Measurements from ENCODE around the gene AK5. TPM values are rescaled to one million over a fixed set of nuclear protein-coding genes. Genes with fewer than 3 reads are reported as not detected.

AK5 gene
- polyA plus RNA-seq, 3 donors, result 3.2 to 6.2 (median 4.4) TPM

DNA sequence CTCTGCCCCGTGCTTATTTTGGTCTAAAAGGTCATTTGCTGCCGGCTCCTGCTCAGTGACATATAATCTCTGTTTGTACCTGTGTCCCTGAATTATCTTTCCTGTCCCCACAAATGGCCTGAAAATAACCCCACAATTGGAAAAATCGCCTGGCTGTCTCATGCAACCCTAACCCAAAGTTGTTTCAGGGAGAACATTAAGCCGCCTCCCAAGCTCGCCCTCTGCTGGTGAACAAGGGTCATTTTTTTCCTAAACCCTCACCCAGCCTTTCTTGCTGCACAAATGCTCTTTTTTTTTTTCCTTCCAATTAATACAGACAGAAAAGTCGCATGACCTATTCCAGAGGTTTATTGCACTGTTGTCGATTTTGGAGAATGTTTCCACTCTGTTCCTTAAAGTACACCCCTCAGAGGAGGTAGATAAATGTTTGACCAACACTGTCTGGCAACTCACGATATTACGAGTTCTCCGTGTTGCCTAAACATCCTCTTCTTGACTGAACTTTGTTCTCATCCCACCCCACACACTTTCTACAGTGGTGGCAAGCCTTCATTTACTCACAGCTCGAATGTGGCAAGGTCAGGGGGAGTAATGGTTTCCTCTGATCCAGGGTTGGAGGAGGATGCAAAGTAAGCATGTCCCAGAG is 252.0 kb downstream of the AK5 start:
- peak in 1 of 3 donors; percentile 41 for DNase-seq (ENCODE audit: low read depth in 3 of 3, low spot score in 2 of 3)

DNA sequence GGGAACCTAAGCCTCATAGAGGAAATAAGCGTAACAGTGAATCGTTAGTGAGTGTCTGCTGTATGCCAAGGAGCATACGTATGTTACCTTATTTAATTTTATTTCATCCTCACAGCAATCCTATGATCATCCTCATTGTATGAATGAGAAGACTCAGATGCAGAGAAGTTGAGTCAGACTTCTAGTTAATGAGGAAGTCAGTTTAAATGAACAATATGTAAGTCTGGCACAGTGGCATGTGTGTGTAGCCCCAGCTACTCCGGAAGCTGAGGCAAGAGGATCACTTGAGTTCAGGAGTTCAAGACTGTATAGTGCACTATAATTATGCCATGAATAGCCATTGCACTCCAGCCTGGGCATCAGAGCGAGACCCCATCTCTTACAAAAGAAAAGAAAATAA is 252.6 kb downstream of the AK5 start:
- no peak for DNase-seq (ENCODE audit: low read depth in 3 of 3, low spot score in 2 of 3)

DNA sequence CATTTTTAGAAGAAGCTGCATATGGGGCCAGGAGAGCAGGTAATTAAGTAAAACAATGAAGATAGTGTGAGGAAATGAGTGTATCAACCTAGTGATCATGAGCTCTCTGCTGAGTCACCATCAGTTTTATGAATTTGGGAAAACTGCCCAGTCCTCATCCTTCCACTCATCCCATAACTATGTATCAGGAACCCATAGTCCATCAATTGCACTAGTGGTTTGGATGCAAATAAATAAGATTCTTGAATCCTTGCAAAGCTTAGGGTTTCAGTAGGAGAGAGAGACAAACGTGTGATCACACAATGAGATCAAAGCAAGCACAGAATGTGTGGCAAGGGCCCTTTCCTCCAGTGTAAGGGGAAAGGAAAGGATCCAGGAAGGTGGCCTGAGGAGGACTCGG is 255.0 kb downstream of the AK5 start:
- no peak for DNase-seq (ENCODE audit: low read depth in 3 of 3, low spot score in 2 of 3)

DNA sequence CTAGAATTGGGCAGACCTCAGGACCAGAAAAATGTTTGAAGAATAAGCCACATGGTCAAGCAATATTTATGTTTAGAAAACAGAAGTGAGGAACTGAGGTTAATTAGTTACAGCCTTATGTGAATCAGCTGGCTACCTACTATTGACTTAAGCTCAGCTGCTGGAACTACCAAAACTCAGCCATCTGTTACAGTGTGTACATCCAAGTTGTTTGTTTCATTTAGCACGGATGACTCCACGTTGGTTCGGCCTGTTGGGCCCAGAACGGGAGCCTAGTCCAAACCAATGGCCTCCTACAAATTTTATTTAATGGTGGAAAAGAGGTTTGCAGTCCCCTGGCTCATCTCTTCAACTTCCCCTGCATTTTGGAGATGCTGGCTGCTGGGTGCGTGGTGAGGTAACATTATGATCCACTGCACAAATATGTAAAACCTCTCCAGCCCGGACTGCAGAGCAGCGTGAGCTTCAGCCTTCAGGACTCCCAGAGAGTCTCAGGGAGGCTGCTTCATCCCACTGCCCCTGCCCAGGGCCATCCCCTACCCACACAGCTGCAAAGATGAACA is 257.2 kb downstream of the AK5 start:
- DNase-seq (ENCODE audit: low read depth in 3 of 3, low spot score in 2 of 3), result peak in 1 of 3 donors; percentile 5

DNA sequence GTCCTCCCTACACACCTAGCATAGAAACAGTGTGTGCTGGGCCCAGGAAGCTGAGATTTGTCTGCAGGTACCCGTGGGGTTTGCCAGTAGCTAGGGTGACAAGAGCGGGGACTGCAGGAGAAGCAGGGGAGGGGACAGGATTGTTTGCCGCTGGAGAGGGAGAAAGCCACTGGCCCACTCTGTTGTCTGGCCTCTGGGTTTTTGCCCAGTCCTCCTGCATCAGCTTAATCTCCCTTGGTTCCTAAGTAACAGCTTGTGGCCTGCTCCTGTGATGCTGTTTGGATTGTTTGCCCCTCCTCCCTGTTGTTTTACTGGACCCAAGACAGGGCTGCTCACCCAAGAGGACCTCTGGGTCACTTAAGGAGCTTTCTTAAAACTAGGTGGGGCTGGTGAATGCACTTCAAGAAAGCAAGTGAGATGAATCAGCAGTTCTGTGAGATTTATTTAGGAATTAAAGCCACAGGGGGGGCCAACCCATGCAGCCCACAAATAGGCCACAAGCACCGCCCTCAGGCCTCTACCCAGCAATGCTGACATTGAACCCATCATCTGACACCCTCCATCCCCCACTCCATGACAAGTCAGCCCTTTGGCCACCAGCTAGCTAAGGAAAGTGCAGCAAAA is 257.8 kb downstream of the AK5 start:
- DNase-seq (ENCODE audit: low read depth in 3 of 3, low spot score in 2 of 3), result no peak

DNA sequence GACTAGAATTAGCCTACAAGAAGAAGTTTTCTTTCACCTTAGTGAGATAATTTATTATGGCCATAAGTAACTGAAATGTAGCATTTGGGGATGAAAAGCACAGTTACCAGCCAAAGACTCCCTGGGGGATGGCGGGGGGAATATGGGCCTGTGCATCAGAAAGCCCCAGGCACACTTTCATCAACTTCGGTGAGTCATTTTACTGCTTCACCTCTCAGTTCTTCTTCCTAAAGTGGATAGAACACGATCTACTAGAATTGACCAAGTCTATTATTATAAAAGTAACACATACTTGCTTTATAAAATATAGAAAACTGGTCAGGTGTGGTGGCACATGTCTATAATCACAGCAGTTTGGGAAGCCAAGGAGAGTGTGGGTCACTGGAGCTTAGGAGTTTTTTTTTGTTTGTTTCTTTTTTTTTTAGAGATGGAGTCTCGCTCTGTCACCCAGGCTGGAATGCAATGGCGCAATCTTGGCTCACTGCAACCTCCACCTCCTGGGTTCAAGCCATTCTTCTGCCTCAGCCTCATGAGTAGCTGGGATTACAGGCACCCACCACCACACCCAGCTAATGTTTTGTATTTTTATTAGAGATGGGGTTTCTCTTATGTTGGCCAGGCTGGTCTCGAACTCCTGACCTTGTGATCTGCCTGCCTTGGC is 258.8 kb downstream of the AK5 start:
- no peak for DNase-seq (ENCODE audit: low read depth in 3 of 3, low spot score in 2 of 3)

DNA sequence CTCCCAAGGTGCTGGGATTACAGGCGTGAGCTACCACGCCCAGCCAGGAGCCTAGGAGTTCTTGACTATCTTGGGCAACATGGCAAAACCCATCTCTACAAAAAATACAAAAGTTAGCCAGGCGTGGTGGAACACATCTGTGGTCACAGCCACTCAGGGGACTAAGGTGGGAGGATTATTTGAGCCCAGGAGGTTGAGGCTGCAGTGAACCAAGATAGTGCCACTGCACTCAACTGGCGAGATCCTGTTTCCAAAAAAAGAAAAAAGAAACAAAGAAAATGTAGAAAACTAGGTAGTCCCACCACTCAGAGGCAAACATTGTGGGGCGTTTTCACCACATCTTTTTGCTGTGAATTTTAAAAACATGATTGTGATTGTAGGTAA is 259.3 kb downstream of the AK5 start:
- no peak for DNase-seq (ENCODE audit: low read depth in 3 of 3, low spot score in 2 of 3)

DNA sequence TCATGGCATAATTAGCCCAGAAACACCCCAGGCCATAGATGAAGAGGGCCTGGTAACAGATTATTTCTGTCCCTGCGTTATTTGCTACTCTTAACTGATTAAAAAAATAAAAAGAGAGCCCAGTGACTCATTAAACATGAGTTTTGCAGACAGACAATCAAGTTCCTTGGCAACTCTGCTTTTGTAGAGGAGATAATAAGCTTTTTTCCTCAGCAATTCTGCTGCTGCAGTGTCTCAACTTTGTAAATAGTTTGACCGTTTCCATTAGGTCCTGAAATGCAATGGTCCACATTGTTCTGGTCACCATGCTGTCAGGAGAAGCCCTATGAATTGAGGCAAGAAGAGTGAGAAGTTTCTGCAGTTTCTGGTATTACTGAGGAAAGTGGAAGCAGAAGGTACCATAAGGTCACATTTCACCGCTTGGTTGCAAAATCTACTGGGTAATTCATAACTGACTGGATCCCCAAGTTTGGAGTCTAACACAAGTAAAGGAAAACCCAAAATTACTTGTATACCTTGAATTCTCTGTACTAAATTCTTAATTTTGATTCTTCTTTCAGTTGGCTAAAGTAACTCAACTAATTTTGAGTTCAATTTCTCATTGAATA is 261.1 kb downstream of the AK5 start:
- DNase-seq (ENCODE audit: low read depth in 3 of 3, low spot score in 2 of 3), result no peak

DNA sequence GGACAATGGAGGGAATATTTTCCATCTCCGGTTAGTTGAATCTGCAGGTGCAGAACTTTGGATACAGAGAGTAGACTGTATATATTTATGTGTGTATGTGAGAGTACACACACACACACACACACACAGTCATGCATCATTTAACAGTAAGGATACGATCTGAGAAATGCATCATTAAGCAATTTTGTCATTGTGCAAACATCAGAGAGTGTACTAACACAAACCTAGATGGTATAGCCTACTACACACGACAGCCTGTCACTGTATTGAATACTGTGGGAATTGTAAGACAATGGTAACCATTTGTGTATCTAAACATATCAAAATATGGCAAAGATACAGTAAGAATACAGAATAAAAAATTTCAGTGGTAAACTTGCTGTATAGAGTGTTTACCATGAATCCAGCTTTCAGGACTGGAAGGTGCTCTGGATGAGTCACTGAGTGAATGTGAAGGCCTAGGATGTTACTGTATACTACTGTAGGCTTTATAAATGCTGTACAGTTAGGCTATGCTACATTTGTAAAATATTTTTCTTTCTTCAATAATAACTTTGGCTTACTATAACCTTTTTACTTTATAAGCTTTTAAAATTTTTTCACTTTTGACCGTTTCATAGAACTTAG is 262.1 kb downstream of the AK5 start:
- DNase-seq (ENCODE audit: low read depth in 3 of 3, low spot score in 2 of 3), result no peak

DNA sequence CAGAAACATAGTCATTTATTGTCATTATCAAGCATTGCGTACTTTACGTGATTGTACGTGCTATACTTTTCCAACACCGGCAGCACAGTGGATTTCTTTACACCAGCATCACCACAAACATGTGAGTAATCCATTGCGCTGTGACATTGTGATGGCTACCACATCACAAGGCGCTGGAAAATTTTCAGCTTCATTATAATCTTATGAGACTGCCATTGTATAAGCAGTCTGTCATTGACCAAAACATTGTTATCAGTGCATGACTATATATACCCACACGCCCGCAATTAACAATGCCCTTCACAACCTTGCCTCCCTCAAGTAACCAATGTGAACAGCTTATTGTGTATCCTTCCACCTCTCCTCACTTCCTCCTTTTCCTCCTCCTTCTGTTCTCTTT is 263.0 kb downstream of the AK5 start:
- no peak for DNase-seq (ENCODE audit: low read depth in 3 of 3, low spot score in 2 of 3)

DNA sequence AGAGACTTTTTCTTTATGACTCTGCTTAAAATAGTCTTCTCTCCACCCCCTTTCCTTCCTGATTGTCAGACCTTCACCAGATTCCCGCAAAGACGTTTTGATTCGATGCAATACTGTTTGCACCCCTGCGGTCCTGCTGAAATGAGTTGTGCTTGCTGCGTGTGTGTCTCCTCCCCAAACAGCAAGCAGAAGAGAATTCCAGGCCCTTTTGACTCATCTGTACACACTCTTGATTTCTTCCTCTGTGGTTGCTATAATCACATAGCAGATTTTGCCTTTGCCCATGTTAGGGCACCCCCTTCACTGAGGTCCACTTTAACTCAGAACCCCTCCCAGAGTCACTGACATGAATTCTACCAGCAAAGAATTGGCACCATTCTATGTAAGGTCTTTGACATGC is 264.2 kb downstream of the AK5 start:
- DNase-seq (ENCODE audit: low read depth in 3 of 3, low spot score in 2 of 3), result no peak

DNA sequence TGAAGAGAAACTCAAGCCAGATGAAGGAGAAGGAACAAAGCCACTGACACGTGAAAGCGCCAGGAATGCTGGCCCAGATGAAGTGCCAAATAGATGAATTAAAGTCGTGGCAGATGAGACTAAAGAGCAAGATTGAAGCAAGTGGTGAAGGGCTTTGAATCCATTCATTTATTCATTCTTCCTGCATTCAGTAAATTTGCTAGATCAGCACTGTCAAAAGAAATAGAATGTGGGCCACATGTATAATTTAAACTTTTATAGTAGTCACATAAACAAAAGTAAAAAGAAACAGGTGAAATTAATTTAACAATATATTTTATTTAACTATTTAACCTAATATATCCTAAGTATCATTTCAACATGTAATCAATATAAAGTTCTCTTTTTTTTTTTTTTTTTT is 265.1 kb downstream of the AK5 start:
- no peak for DNase-seq (ENCODE audit: low read depth in 3 of 3, low spot score in 2 of 3)

DNA sequence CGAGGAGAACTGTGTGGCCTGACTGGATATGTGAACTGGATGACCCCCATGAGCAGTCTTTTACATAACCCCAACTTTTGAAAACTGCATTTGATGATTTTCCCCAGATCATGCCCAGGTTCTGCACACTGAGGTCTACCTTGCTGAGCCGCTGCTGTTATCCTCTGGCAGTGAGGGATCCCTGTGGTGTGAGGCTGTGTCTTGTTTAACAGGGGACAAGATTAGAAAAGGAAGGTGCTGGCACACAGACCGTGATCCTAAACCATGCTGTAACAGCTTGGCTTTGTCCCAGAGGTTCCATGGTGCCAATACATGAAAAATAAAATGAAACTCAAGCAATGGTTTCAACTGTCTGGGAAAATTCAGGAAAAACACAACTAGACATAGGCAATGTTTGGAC is 266.5 kb downstream of the AK5 start:
- DNase-seq (ENCODE audit: low read depth in 3 of 3, low spot score in 2 of 3), result no peak

DNA sequence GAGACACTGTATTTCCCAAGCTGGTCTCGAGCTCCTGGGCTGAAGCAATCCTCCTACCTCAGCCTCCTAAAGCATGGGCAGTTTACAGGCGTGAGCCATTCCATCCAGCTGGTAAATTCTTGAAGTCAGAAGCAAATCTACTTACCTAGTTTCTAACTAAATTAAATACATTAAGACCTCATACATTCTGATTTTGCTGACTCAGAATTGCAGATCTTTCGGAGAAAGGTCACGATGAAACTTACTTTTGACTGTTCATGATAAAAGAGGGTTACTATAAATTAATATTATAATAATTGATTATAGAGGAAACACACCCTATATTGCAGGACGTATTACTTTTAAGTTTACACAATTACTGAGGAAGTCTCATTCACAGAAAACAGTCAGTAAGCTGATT is 268.3 kb downstream of the AK5 start:
- no peak for DNase-seq (ENCODE audit: low read depth in 3 of 3, low spot score in 2 of 3)

DNA sequence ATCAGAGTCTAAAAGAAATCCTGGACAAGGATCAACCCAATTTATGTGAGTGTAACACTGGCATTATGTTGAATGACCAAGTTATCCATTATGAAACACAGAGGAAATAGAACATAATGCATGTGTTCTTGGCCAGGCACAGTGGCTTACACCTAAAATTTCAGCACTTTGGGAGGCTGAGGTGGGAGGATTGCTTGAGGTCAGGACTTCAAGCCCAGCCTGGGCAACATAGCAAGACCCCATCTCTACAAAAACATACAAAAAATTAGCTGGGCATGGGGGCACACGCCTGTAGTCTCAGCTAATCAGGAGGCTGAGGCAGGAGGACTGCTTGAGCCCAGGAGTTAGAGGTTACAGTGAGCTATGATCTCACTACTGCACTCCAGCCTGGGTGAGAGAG is 270.8 kb downstream of the AK5 start:
- no peak for DNase-seq (ENCODE audit: low read depth in 3 of 3, low spot score in 2 of 3)

DNA sequence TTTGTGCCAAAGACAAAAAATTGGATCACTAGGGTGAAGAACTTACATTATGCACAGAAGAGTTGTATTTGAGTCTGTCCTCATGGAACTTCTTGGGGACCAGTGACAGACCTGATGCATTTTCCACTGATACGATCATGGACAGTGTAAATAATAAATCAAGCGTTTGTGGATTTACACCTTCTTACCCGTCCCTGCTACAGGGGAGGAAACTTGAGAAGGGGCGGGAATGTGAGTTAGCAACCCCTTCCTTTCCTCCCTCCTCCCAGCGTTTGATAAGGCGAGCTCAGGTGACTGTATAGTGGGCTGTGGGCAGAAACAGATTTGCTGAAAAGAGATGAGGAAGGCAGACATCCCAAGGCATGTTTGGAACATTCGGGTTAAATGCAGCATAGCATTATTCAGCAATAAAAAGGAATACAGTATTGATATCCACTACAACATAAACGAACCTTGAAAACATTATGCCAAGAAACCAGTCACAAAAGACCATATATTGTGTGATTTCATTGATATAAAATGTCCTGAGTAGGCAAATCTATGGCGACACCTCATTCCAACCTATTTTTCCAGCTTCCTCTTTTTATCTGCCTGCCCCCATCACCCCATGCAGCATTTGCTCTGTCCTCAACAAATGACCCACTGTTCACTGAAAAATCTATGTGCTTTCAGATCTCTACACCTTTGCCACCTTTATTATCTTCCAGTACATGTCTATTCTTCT is 271.9 kb downstream of the AK5 start:
- DNase-seq (ENCODE audit: low read depth in 3 of 3, low spot score in 2 of 3), result no peak

DNA sequence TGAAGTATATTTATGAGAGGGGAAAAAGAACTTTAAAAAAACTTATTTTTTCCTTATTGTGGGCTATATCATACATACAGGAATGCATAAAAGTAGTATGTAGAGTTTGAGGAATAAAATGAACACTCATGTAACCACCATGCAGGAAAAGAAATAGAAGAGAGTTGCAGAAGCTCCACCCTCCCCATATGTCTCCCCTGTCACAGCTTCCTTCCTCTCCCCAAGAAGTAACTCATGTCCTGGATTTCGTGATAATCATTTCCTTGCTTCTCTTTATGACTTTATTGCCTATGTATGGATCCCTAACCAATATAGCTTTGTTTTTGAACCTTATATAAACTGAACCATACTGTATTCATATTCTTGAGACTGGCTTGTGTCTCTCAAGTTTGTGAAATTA is 274.2 kb downstream of the AK5 start:
- DNase-seq (ENCODE audit: low read depth in 3 of 3, low spot score in 2 of 3), result no peak

DNA sequence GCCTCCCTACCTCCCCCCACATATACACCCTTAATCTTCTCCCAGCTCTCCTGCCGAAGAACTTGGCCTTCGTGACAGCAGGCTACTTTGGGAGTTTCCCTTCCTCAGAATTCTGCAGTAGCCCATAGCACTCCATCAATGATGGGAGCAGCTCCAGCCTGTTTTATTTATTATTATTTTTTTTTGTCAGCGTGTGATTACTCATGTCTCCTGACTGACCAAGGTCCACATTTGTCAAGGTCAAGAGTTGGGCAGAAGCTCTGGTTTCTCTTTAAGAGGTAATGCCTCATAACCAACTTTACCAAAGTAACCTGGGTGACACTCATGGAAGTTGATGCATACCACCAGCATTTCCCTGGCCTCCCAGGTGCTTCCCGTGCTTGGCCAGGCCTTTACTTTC is 275.2 kb downstream of the AK5 start:
- no peak for DNase-seq (ENCODE audit: low read depth in 3 of 3, low spot score in 2 of 3)

DNA sequence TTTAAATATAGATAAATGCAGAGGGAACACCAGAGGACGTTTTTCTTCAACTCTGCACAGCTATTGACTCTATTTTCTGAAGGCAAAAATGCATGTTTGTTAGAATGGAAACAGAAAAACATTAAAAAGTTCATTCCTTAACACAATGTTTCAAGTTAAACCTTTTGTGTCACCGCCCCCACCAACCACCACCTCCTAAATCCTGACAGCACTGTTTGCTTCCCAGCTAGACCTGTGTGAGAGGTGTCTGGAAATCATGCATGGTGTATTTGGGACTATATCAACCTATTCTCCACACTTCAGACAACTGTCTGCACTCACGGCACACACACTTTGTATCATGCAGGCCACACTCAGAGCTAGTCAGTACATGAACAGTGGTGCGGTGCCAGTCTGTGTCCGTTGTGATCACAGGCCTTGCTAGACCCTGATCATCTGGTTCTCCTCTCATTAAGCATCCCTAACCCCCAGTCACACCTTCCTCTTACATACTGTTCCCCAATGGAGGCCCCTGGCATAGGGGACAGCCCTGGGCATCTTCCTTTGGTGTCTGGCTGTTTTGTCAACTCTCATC is 276.9 kb downstream of the AK5 start:
- no peak for DNase-seq (ENCODE audit: low read depth in 3 of 3, low spot score in 2 of 3)

DNA sequence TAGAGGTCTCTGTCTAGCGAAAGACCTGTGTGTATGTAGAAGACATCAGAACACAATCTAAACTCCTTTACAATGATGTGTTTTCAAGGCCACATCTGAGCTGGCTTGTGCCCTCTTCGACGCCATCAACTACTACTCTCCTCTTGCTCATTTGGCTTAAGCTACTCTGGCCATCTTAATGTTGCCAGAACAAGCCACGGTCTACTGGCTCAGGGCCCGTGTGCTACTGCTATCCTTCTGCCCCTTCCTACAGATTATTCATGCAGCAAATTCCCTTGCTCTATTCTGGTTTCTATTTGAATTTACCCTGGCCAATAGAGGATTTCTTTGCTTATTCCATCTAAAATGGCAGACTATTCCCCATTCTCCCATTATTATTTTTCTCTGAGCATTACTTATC is 278.9 kb downstream of the AK5 start:
- DNase-seq (ENCODE audit: low read depth in 3 of 3, low spot score in 2 of 3), result no peak
